GM10248 (cell line): ENCODE results near the gene CACNB4.

Experiments
- CTCF ChIA-PET: fragments of 300-600 bp; sonication (Branson Sonifier 250); formaldehyde crosslinking; extraction: SDS; loops from one replicate; lab custom pipeline; 2021; ENCODE audit warnings: antibody characterized with exemption; lab: Yijun Ruan, JAX
- POLR2A ChIA-PET: fragments of 350-650 bp; sonication (Branson Sonifier 250); formaldehyde crosslinking; extraction: SDS; loops from one replicate; lab custom pipeline; 2020; ENCODE audit warnings: antibody characterized with exemption; lab: Yijun Ruan, JAX
- DNase-seq: peaks from one replicate; pipeline ENCODE4 v3.0.0; 2012; ENCODE audit errors: extremely low spot score
- TF ChIP-seq, protein P1 (sequence below): IDR thresholded peaks from 2 replicates; pipeline ENCODE4 v1.5.1; 2012; ENCODE audit warnings: mild to moderate bottlenecking, low read depth; ENCODE audit errors: extremely low read depth, missing control alignments, control extremely low read depth

Gene CACNB4

DNA sequence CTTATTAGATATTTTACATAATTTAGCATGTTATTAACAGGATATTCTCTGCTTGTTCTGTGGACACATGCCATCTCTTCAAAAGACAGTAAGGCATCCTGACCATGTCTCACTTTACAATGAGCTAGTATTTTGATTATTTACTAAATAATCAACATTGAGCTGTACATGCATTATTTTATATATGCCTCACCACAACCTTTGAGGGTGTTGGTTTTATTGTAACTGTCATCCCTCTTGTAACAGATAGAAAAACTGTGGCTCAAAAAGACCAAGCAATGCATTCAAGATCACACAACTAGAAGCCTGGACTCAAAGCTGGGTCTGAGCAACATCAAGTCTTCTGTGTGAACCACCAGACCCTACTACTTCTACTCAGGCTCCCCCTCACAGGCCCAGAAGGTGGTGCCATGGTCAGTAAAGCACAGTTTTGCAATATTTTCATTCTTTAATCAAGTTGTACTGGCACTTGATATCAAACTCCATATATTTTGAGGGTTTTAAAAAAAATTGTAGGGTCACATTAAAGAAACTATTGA, 165.5 kb downstream of the CACNB4 start:
- ChIA-PET CTCF (interaction anchor here (0.6 to 1.3 kb wide), 9 partner anchors 8 to 92 kb away, joined by 3 to 6 read pairs (median 3); no protein-coding TSS in a partner anchor), POLR2A (no interaction called here)
- DNase-seq: no peak
- TF ChIP-seq, protein P1, sequence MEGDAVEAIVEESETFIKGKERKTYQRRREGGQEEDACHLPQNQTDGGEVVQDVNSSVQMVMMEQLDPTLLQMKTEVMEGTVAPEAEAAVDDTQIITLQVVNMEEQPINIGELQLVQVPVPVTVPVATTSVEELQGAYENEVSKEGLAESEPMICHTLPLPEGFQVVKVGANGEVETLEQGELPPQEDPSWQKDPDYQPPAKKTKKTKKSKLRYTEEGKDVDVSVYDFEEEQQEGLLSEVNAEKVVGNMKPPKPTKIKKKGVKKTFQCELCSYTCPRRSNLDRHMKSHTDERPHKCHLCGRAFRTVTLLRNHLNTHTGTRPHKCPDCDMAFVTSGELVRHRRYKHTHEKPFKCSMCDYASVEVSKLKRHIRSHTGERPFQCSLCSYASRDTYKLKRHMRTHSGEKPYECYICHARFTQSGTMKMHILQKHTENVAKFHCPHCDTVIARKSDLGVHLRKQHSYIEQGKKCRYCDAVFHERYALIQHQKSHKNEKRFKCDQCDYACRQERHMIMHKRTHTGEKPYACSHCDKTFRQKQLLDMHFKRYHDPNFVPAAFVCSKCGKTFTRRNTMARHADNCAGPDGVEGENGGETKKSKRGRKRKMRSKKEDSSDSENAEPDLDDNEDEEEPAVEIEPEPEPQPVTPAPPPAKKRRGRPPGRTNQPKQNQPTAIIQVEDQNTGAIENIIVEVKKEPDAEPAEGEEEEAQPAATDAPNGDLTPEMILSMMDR: no peak

- POLR2A ChIA-PET: no interaction called here
- TF ChIP-seq, protein P1: no peak
- CTCF ChIA-PET: interaction anchor here (1.0 to 1.9 kb wide), 4 partner anchors 11 to 94 kb away, joined by 4 to 5 read pairs (median 4); no protein-coding TSS in a partner anchor
- DNase-seq: no peak
Measured at GRCh38 chr2:151931756-151932155, 167.1 kb downstream of the CACNB4 start.

DNA sequence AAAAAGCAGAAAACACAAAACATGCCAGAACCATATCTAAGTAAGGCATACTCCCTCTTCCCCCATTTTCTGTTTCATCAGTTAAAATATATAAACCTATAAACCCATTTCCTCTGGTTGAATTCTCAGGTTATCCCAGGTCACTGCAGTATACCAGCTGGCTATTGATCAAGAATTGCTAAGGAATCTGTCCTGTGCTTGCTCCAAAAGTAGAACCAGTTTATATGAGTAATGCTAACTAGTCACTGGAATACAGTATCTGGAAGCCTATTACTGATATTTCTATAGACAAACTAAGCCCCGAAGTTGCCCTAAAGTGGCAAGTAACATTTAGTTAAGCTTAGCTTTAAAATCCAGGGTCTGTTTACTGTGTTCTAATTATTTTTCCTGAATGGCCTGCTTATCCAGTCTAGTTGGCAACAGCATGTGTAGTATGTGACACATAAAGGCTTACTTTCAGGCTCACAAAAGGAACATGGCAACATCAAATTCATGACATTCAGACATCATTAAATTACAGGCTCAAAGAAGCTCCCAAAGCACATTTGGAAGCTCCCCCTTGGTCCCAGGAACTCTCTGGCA, 167.7 kb downstream of the CACNB4 start:
- ChIA-PET POLR2A (no interaction called here), CTCF (interaction anchor here (1.0 to 1.9 kb wide), 4 partner anchors 10 to 95 kb away, joined by 4 to 5 read pairs (median 4); no protein-coding TSS in a partner anchor)
- no peak for DNase-seq
- TF ChIP-seq, protein P1: no peak

GRCh38 chr2:151930042-151930441, 168.8 kb downstream of the CACNB4 start:
- ChIA-PET POLR2A (no interaction called here), CTCF (no interaction called here)
- TF ChIP-seq, protein P1: no peak
- no peak for DNase-seq

GRCh38 chr2:151928380-151928779, 170.5 kb downstream of the CACNB4 start:
- TF ChIP-seq, protein P1: no peak
- CTCF ChIA-PET: interaction anchor here (1.2 to 1.4 kb wide), 4 partner anchors 9 to 70 kb away, joined by 3 to 5 read pairs (median 4); no protein-coding TSS in a partner anchor
- POLR2A ChIA-PET: no interaction called here
- DNase-seq: no peak

DNA sequence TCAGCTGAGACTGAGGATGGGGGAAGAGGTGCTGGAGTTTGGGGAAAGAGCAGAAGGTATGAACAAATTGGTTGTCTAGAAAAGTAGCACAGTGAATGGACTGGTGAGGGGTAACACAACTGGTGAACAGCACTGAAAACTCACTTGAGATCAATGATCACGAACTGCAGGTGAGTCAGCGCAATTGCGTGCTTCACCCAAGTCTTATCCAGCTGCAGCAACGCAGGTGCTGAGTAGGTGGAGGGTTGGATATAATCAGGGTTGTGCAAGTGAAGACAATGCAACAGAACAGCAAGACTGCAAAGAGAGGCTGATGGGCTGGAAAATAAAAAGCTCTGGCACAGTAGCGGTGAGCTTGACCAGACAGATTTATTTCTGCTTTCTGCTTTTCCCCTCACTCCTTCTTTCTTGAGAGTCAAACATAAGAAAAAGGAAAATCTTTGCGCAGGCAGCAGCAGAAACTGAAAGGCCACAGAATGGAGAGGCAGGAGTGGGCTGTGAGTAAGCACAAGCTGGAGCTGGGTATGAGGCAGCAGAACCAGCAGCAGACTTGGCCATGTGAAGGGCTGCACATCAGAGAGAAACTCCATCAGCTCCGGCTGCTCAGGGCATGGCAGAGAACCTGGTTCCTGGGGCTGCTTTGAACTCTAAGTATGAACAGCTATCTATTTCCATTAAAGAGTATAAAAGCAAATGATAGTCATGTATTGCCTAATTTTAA, 171.2 kb downstream of the CACNB4 start:
- ChIA-PET POLR2A (no interaction called here), CTCF (interaction anchor here (1.2 to 1.4 kb wide), 4 partner anchors 10 to 71 kb away, joined by 3 to 5 read pairs (median 4); no protein-coding TSS in a partner anchor)
- TF ChIP-seq, protein P1: no peak
- no peak for DNase-seq
